Caco-2 (cell line): ENCODE results near the gene FAM221B. TPM values are rescaled to one million over a fixed set of nuclear protein-coding genes. Genes with fewer than 3 reads are reported as not detected.

ENCODE experiments used
- BruUV-seq: library from RNA; stranded (reverse); fragments of 400-500 nt; replicated peaks from 2 replicates; lab custom pipeline; 2021; lab: Mats Ljungman, UMichigan
- CTCF ChIA-PET: fragments of 300-600 bp; sonication (Branson Sonifier 250); formaldehyde crosslinking; loops from one replicate; lab custom pipeline; 2022; ENCODE audit warnings: antibody characterized with exemption; lab: Charles Lee
- POLR2A ChIA-PET: fragments of 300-600 bp; sonication (Branson Sonifier 250); formaldehyde crosslinking; loops from one replicate; lab custom pipeline; 2022; ENCODE audit warnings: antibody characterized with exemption; lab: Charles Lee
- DNase-seq, 2 experiments: peaks; one replicate each; pipeline versions ENCODE4 v3.0.0 to v3.0.0-alpha.2; 2020 to 2022
- H3K27me3 ChIP-seq: replicated peaks from 2 replicates; pipeline ENCODE4 v1.6.0; 2011; ENCODE audit warnings: low read length; ENCODE audit not compliant: control insufficient read depth, insufficient read depth
- H3K36me3 ChIP-seq: 2 replicates; pipeline ENCODE4 v1.5.1; 2011; ENCODE audit warnings: low read length; ENCODE audit not compliant: control insufficient read depth, insufficient read depth
- H3K4me1 ChIP-seq: fragments of 250-450 bp; sonication (Bioruptor Pico); 2 replicates; pipeline ENCODE4 v1.5.1; 2020; ENCODE audit warnings: mild to moderate bottlenecking
- H3K4me3 ChIP-seq: 2 replicates; pipeline ENCODE4 v1.5.1; 2011; ENCODE audit warnings: low read depth, mild to moderate bottlenecking, control low read depth, low read length
- H3K9me3 ChIP-seq: fragments of 250-450 bp; sonication (Bioruptor Pico); 2 replicates; pipeline ENCODE4 v1.5.1; 2020; ENCODE audit warnings: mild to moderate bottlenecking, moderate library complexity
- H3K27ac Mint-ChIP-seq: one replicate; pipeline ENCODE4 v1.8.0; 2022; ENCODE audit warnings: mixed read lengths; ENCODE audit not compliant: unreplicated experiment
- H3K27me3 Mint-ChIP-seq: one replicate; pipeline ENCODE4 v1.8.0; 2022; ENCODE audit warnings: mixed read lengths; ENCODE audit not compliant: insufficient read depth, unreplicated experiment
- H3K36me3 Mint-ChIP-seq: one replicate; pipeline ENCODE4 v1.8.0; 2022; ENCODE audit warnings: mild to moderate bottlenecking, mixed read lengths; ENCODE audit not compliant: insufficient read depth, unreplicated experiment
- H3K4me1 Mint-ChIP-seq: one replicate; pipeline ENCODE4 v1.8.0; 2022; ENCODE audit warnings: low read depth, mixed read lengths; ENCODE audit not compliant: unreplicated experiment
- H3K4me3 Mint-ChIP-seq: one replicate; pipeline ENCODE4 v1.8.0; 2022; ENCODE audit warnings: mild to moderate bottlenecking, moderate library complexity, mixed read lengths; ENCODE audit not compliant: unreplicated experiment
- H3K9me3 Mint-ChIP-seq: one replicate; pipeline ENCODE4 v1.8.0; 2022; ENCODE audit warnings: mixed read lengths; ENCODE audit not compliant: unreplicated experiment
- CTCF ChIP-seq, 2 experiments: fragments of 200-600 bp in 1 of 2; IDR thresholded peaks; 1 replicate in 1 of 2; 2 replicates in 1 of 2; pipeline versions ENCODE4 v1.5.1 to v1.8.0; 2011 to 2022; ENCODE audit warnings: antibody characterized with exemption in 1 of 2, control low read depth in 1 of 2, inconsistent platforms in 1 of 2, low read depth in 1 of 2, low read length in 1 of 2, mild to moderate bottlenecking in 1 of 2, moderate library complexity in 1 of 2; ENCODE audit not compliant: insufficient read depth in 1 of 2, severe bottlenecking in 1 of 2, unreplicated experiment in 1 of 2
- intact Hi-C: fragments of 100-400 bp; cut with micrococcal nuclease; formaldehyde crosslinking; loops from one replicate; pipeline ENCODE4 v1.10.0; 2022; ENCODE audit not compliant: unreplicated experiment
- total RNA-seq: library from RNA; stranded (reverse); gene quantifications from 2 replicates; pipeline ENCODE4 v1.2.3, GENCODE V29; 2022

FAM221B gene
- total RNA-seq, 1 experiment from 2014 or later: not detected

- no peak within 1 kb of the TSS for H3K4me3 Mint-ChIP-seq
- 0 out of 2 replicates have a peak, but pooled peaks cover 1% of the 10 kb centered on the region for H3K36me3 ChIP-seq
- DNase-seq: no peak
Observed at GRCh38 chr9:35791297-35791921, 37.1 kb downstream of the FAM221B start, which contains the start of gene NPR2. TSS of gene NPR2 (plus strand) at chr9:35791591. CDS start at chr9:35792409, 818 bp downstream.

GRCh38 chr9:35790385-35791296, 37.9 kb downstream of the FAM221B start:
- Mint-ChIP-seq H3K27ac (no peak overlapping the region), H3K36me3 (no peaks in the 10 kb centered on the region), H3K4me1 (peaks cover 4% of the 10 kb centered on the region), H3K9me3 (no peaks in the 10 kb centered on the region), H3K27me3 (no peaks in the 10 kb centered on the region), H3K4me3 (no peak overlapping the region)
- Histone ChIP-seq H3K36me3 (0 out of 2 replicates have a peak, but pooled peaks cover 1% of the 10 kb centered on the region), H3K9me3 (no peaks in the 10 kb centered on the region), H3K27me3 (no peaks in the 10 kb centered on the region), H3K4me1 (peaks cover 8% of the 10 kb centered on the region; the same call in 1 of the 2 replicates), H3K4me3 (no peak overlapping the region)
- ChIA-PET POLR2A (interaction anchor here (0.7 to 0.9 kb wide), 2 partner anchors 23 to 91 kb away, joined by 4 to 5 read pairs; no protein-coding TSS in a partner anchor), CTCF (interaction anchor here (0.5 to 2.5 kb wide), 36 partner anchors 8 to 235 kb away, joined by 3 to 95 read pairs (median 4); partner anchors contain the start of genes ARHGEF39, CCDC107, CREB3 and FAM221B)
- intact Hi-C loops: loop anchor here (1.0 kb wide), 3 partner anchors 23 to 92 kb away; no protein-coding TSS in a partner anchor
- peak; percentile 80 to 81 for TF ChIP-seq CTCF (IDR thresholded peaks at IDR 0.05; ENCODE audit: insufficient read depth in 1 of 2, low read depth in 1 of 2, low read length in 1 of 2, severe bottlenecking in 1 of 2, unreplicated experiment in 1 of 2)
- peak; percentile 75 to 77 for DNase-seq
- BruUV-seq: no TSS peak

More at GRCh38 chr9:35791297-35791921, 37.1 kb downstream of the FAM221B start, which contains the start of gene NPR2:
- Histone ChIP-seq H3K4me1 (peaks cover 8% of the 10 kb centered on the region; the same call in 1 of the 2 replicates), H3K27me3 (no peaks in the 10 kb centered on the region), H3K4me3 (no peak within 1 kb of the TSS), H3K9me3 (no peaks in the 10 kb centered on the region)
- no TSS peak for BruUV-seq
- POLR2A ChIA-PET: no interaction called here
- no peak within 1 kb of the TSS for H3K27ac Mint-ChIP-seq
- peaks cover 4% of the 10 kb centered on the region for H3K4me1 Mint-ChIP-seq
- CTCF ChIA-PET: no interaction called here
- H3K36me3 Mint-ChIP-seq: no peaks in the 10 kb centered on the region
- no peak for TF ChIP-seq CTCF (IDR thresholded peaks at IDR 0.05; ENCODE audit: insufficient read depth in 1 of 2, low read depth in 1 of 2, low read length in 1 of 2, severe bottlenecking in 1 of 2, unreplicated experiment in 1 of 2)
- H3K27me3 Mint-ChIP-seq: no peaks in the 10 kb centered on the region
- H3K9me3 Mint-ChIP-seq: no peaks in the 10 kb centered on the region
- intact Hi-C loops: no loop called here

GRCh38 chr9:35790025-35790384, 38.5 kb downstream of the FAM221B start:
- no peak for TF ChIP-seq CTCF (IDR thresholded peaks at IDR 0.05; ENCODE audit: insufficient read depth in 1 of 2, low read depth in 1 of 2, low read length in 1 of 2, severe bottlenecking in 1 of 2, unreplicated experiment in 1 of 2)
- no TSS peak for BruUV-seq
- no peaks in the 10 kb centered on the region for H3K9me3 ChIP-seq
- Mint-ChIP-seq H3K27me3 (no peaks in the 10 kb centered on the region), H3K4me3 (no peak overlapping the region), H3K27ac (no peak overlapping the region), H3K4me1 (peaks cover 4% of the 10 kb centered on the region), H3K36me3 (no peaks in the 10 kb centered on the region), H3K9me3 (no peaks in the 10 kb centered on the region)
- H3K36me3 ChIP-seq: 0 out of 2 replicates have a peak, but pooled peaks cover 1% of the 10 kb centered on the region
- ChIA-PET CTCF (interaction anchor here (0.7 to 2.5 kb wide), 27 partner anchors 8 to 236 kb away, joined by 3 to 95 read pairs (median 4); partner anchors contain the start of genes ARHGEF39, CCDC107, CREB3 and FAM221B), POLR2A (interaction anchor here (0.7 to 0.9 kb wide), 2 partner anchors 24 to 92 kb away, joined by 4 to 5 read pairs; no protein-coding TSS in a partner anchor)
- DNase-seq: no peak
- H3K27me3 ChIP-seq: no peaks in the 10 kb centered on the region
- no peak overlapping the region for H3K4me3 ChIP-seq
- intact Hi-C loops: loop anchor here (1.0 kb wide), 3 partner anchors 23 to 92 kb away; no protein-coding TSS in a partner anchor
- H3K4me1 ChIP-seq: peaks cover 8% of the 10 kb centered on the region; the same call in 1 of the 2 replicates
